Gastrocnemius medialis (tissue), 4 donors: Measurements from ENCODE around the gene KIAA1549. TPM values are rescaled to one million over a fixed set of nuclear protein-coding genes. Genes with fewer than 3 reads are reported as not detected.

ENCODE experiments used
- ATAC-seq, 2 donors: fragments of 150-250 bp; one replicate each; pipeline ENCODE4 v1.9.1; 2016
- DNase-seq, 2 donors: peaks; one replicate each; pipeline ENCODE4 v3.0.0-alpha.2; 2019
- H3K27ac ChIP-seq, 4 donors: fragments of 200-600 bp; sonication (generic); 1 replicate in 1 of 4; 2 replicates in 3 of 4; pipeline ENCODE4 v1.5.1; 2016 to 2018; ENCODE audit warnings: mild to moderate bottlenecking in 2 of 4, moderate library complexity in 1 of 4
- H3K27me3 ChIP-seq, 3 donors: fragments of 200-600 bp; sonication (generic) in 2 of 3; 1 replicate in 1 of 3; 2 replicates in 2 of 3; pipeline versions ENCODE4 v1.5.1 to v1.6.0; 2016 to 2019; ENCODE audit warnings: mild to moderate bottlenecking in 1 of 3, moderate library complexity in 1 of 3
- H3K36me3 ChIP-seq, 2 donors: fragments of 200-600 bp; sonication (generic) in 1 of 2; one replicate each; pipeline ENCODE4 v1.5.1; 2017 to 2018
- H3K4me1 ChIP-seq, 2 donors: fragments of 200-600 bp; sonication (generic) in 1 of 2; one replicate each; pipeline ENCODE4 v1.5.1; 2016 to 2017; ENCODE audit warnings: mild to moderate bottlenecking in 2 of 2
- H3K4me3 ChIP-seq, 4 donors: fragments of 200-600 bp; sonication (generic) in 3 of 4; 1 replicate in 1 of 4; 2 replicates in 3 of 4; pipeline ENCODE4 v1.5.1; 2016 to 2019; ENCODE audit warnings: mild to moderate bottlenecking in 2 of 4
- H3K9me3 ChIP-seq, 3 donors: fragments of 200-600 bp; sonication (generic) in 2 of 3; 1 replicate in 1 of 3; 2 replicates in 2 of 3; pipeline ENCODE4 v1.5.1; 2016 to 2019
- POLR2A ChIP-seq, 2 donors: fragments of 450-650 bp; IDR thresholded peaks; one replicate each; pipeline ENCODE4 v1.6.1; 2017; ENCODE audit warnings: antibody characterized with exemption in 2 of 2, mild to moderate bottlenecking in 2 of 2, moderate library complexity in 2 of 2
- in situ Hi-C, 4 donors: fragments of 200-750 bp; cut with MboI; loops; one replicate each; pipeline versions ENCODE4 v1.15.0 to v1.8.0; 2017; ENCODE audit warnings: low sequenced_read_pairs in 4 of 4
- intact Hi-C: fragments of 100-400 bp; cut with DNase I; formaldehyde crosslinking; loops from one replicate; pipeline ENCODE4 v1.15.1; 2023; ENCODE audit warnings: low total_unique reads
- total RNA-seq, 4 donors: library from RNA; depleted of rRNA; stranded (reverse); fragments of >200 nt; gene quantifications; one replicate each; pipeline versions ENCODE4 v1.1.0 to v1.2.3, GENCODE V29; 2016
- TF ChIP-seq, protein P1 (sequence below), 5 experiments: fragments of 450-650 bp in 3 of 5; fragments of 200-600 bp in 2 of 5; sonication (generic) in 2 of 5; IDR thresholded peaks in 4 of 5; conservative IDR thresholded peaks in 1 of 5; 1 replicate in 4 of 5; 2 replicates in 1 of 5; pipeline ENCODE4 v1.5.1; 2016 to 2019; ENCODE audit warnings: antibody characterized with exemption in 5 of 5, mild to moderate bottlenecking in 3 of 5, moderate library complexity in 3 of 5

The KIAA1549 gene
- total RNA-seq, 4 donors from 2014 or later = 0.55 to 0.87 (median 0.75) TPM

DNA sequence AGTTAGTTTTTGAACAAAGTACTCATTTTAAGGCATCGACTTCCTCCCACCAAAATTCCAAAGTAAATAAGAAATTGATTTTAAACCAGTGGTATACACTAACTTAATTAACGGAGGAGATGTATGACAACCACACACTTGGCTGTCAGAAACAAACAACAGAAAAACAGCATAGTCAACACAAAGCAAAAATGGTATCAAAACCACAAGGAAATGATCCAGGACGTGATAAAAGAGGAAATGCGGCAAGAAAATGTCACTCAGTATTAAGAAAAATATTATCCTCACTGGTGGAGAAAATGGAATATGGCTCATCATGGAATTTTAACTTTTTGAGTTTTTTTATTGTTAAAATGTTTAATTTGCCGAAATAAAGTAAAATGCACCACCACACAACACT is 17.5 kb downstream of the KIAA1549 start:
- intact Hi-C loops (no loop called here), in situ Hi-C loops (no loop called here)
- Histone ChIP-seq H3K4me3 (no peak overlapping the region), H3K4me1 (no peaks in the 10 kb centered on the region), H3K9me3 (no peaks in the 10 kb centered on the region), H3K27me3 (no peaks in the 10 kb centered on the region), H3K27ac (no peak overlapping the region), H3K36me3 (no peaks in the 10 kb centered on the region)
- ATAC-seq (no peak), DNase-seq (no peak)
- TF ChIP-seq, protein P1, sequence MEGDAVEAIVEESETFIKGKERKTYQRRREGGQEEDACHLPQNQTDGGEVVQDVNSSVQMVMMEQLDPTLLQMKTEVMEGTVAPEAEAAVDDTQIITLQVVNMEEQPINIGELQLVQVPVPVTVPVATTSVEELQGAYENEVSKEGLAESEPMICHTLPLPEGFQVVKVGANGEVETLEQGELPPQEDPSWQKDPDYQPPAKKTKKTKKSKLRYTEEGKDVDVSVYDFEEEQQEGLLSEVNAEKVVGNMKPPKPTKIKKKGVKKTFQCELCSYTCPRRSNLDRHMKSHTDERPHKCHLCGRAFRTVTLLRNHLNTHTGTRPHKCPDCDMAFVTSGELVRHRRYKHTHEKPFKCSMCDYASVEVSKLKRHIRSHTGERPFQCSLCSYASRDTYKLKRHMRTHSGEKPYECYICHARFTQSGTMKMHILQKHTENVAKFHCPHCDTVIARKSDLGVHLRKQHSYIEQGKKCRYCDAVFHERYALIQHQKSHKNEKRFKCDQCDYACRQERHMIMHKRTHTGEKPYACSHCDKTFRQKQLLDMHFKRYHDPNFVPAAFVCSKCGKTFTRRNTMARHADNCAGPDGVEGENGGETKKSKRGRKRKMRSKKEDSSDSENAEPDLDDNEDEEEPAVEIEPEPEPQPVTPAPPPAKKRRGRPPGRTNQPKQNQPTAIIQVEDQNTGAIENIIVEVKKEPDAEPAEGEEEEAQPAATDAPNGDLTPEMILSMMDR (IDR thresholded peaks at IDR 0.05 in 4 of 5, conservative IDR thresholded peaks at IDR 0.05 in 1 of 5) = no peak
- no peak for TF ChIP-seq POLR2A (IDR thresholded peaks at IDR 0.05)

- intact Hi-C loops = no loop called here
- no peaks in the 10 kb centered on the region for H3K27me3 ChIP-seq
- H3K27ac ChIP-seq = no peak overlapping the region
- no peaks in the 10 kb centered on the region for H3K4me1 ChIP-seq
- DNase-seq (no peak), ATAC-seq (no peak)
- no peak for TF ChIP-seq POLR2A (IDR thresholded peaks at IDR 0.05)
- TF ChIP-seq, protein P1 (IDR thresholded peaks at IDR 0.05 in 4 of 5, conservative IDR thresholded peaks at IDR 0.05 in 1 of 5) = no peak
- no peaks in the 10 kb centered on the region for H3K36me3 ChIP-seq
- no peaks in the 10 kb centered on the region for H3K9me3 ChIP-seq
- in situ Hi-C loops = no loop called here
- H3K4me3 ChIP-seq = no peak overlapping the region
Observed at GRCh38 chr7:138962561-138963270, 18.5 kb downstream of the KIAA1549 start.

DNA sequence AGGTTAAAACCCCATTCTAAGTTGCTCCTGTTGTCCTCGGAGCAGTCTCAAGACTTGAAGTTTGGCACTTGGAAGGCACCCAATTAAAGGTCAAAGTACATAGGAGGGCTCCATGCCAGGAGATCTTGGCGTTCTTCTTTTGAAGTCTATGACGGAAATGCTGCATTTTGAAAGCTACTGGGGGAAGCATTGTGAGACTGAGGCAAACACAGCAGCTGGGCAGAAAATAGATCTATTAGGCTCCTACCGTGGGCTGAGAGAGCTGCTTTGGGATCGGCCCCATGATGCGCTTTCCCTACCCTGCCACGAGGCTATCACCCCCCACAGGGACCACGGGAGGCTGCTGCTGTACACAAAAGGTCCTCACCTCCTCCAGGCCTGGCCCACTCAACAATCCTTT is 20.0 kb downstream of the KIAA1549 start:
- DNase-seq (no peak), ATAC-seq (peak in 1 of 2 donors; percentile 30)
- Histone ChIP-seq H3K4me3 (no peak overlapping the region), H3K36me3 (no peaks in the 10 kb centered on the region), H3K4me1 (no peaks in the 10 kb centered on the region), H3K27ac (no peak overlapping the region), H3K9me3 (no peaks in the 10 kb centered on the region), H3K27me3 (no peaks in the 10 kb centered on the region)
- intact Hi-C loops = no loop called here
- in situ Hi-C loops = no loop called here
- TF ChIP-seq, protein P1 (IDR thresholded peaks at IDR 0.05 in 4 of 5, conservative IDR thresholded peaks at IDR 0.05 in 1 of 5) = no peak
- no peak for TF ChIP-seq POLR2A (IDR thresholded peaks at IDR 0.05)

GRCh38 chr7:138958391-138958956 is 22.7 kb downstream of the KIAA1549 start:
- H3K9me3 ChIP-seq = no peaks in the 10 kb centered on the region
- H3K36me3 ChIP-seq = no peaks in the 10 kb centered on the region
- no peaks in the 10 kb centered on the region for H3K27me3 ChIP-seq
- no peak for TF ChIP-seq POLR2A (IDR thresholded peaks at IDR 0.05)
- TF ChIP-seq, protein P1 (IDR thresholded peaks at IDR 0.05 in 4 of 5, conservative IDR thresholded peaks at IDR 0.05 in 1 of 5) = no peak
- no peak overlapping the region for H3K4me3 ChIP-seq
- no peak for ATAC-seq
- DNase-seq = no peak
- intact Hi-C loops (no loop called here), in situ Hi-C loops (no loop called here)
- no peaks in the 10 kb centered on the region for H3K4me1 ChIP-seq
- H3K27ac ChIP-seq = no peak overlapping the region
